Upper lobe of left lung (tissue), 4 donors: Measurements from ENCODE around the gene LOXL1.

Experiments
- EP300 ChIP-seq, 4 donors: sonication (generic); formaldehyde crosslinking; IDR thresholded peaks; one replicate each; pipeline ENCODE4 v1.5.1; 2017; ENCODE audit warnings: antibody characterized with exemption in 4 of 4, control low read depth in 2 of 4
- POLR2A ChIP-seq, 4 donors: fragments of 450-650 bp; IDR thresholded peaks; one replicate each; pipeline ENCODE4 v1.5.1; 2016 to 2017; ENCODE audit warnings: antibody characterized with exemption in 4 of 4, mild to moderate bottlenecking in 2 of 4
- POLR2AphosphoS5 ChIP-seq, 2 donors: sonication (generic); formaldehyde crosslinking; IDR thresholded peaks; one replicate each; pipeline ENCODE4 v1.5.1; 2017; ENCODE audit warnings: antibody characterized with exemption in 2 of 2
- TF ChIP-seq, protein P1 (sequence below), 6 experiments: fragments of 450-650 bp in 4 of 6; fragments of 200-600 bp in 2 of 6; sonication (generic) in 2 of 6; IDR thresholded peaks; one replicate each; pipeline ENCODE4 v1.5.1; 2016 to 2019; ENCODE audit warnings: antibody characterized with exemption in 6 of 6

DNA sequence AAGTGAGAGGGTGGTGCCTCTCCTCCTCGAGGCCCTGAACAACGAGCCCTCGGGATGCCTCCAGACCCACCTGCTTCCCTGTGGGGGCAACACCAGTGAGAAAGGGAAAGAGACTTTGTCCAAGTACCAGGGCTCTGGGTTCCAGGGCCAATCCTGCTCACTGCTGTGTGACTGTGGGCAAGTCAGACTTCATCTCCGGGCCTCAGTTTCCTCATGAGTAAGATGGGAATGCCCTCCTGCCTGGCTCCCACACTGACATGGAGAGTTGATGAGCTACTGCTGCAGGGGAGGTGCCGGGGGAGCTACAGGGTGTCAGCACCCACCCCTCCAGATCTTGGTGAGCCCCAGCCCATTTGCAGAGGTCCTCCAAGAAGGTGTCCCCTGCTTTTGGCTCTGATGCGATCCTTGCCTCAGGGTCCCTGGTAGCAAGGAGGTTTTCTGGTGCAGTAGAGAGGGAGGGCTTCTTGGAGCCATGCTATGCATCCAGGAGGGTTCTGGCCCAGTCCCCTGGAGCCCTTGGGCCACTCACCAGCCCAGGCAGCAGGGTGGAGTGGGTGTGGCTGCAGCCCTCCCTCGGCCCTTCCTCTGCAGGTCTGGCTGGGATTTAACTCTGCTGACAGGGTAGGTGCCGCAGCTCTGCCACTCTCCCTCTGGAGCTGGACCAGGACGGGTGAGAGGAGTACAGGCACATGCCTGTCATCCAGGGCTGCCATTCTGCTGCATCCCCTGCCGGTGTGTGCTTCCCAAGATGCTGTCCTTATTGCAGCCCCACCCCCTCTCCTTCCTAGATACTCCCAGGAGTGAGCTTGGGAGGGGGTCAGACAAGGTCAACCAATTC is 26.9 kb downstream of the LOXL1 start:
- TF ChIP-seq POLR2AphosphoS5 (IDR thresholded peaks at IDR 0.05) (no peak), POLR2A (IDR thresholded peaks at IDR 0.05) (no peak), EP300 (IDR thresholded peaks at IDR 0.05) (no peak)
- TF ChIP-seq, protein P1, sequence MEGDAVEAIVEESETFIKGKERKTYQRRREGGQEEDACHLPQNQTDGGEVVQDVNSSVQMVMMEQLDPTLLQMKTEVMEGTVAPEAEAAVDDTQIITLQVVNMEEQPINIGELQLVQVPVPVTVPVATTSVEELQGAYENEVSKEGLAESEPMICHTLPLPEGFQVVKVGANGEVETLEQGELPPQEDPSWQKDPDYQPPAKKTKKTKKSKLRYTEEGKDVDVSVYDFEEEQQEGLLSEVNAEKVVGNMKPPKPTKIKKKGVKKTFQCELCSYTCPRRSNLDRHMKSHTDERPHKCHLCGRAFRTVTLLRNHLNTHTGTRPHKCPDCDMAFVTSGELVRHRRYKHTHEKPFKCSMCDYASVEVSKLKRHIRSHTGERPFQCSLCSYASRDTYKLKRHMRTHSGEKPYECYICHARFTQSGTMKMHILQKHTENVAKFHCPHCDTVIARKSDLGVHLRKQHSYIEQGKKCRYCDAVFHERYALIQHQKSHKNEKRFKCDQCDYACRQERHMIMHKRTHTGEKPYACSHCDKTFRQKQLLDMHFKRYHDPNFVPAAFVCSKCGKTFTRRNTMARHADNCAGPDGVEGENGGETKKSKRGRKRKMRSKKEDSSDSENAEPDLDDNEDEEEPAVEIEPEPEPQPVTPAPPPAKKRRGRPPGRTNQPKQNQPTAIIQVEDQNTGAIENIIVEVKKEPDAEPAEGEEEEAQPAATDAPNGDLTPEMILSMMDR (IDR thresholded peaks at IDR 0.05), result no peak
